ENCODE measurements around the gene TSPAN9. TPM values are rescaled to one million over a fixed set of nuclear protein-coding genes. Genes with fewer than 3 reads are reported as not detected.

The TSPAN9 gene
- total RNA-seq, 4 donors from 2014 or later, result 27.8 to 47.2 (median 34.3) TPM

- Histone ChIP-seq H3K9me3 (no peaks in the 10 kb centered on the region), H3K27ac (no peak overlapping the region), H3K4me3 (no peak overlapping the region), H3K4me1 (no peaks in the 10 kb centered on the region), H3K36me3 (peaks cover 10% of the 10 kb centered on the region), H3K27me3 (no peaks in the 10 kb centered on the region)
- TF ChIP-seq POLR2A (IDR thresholded peaks at IDR 0.05) (no peak), POLR2AphosphoS5 (IDR thresholded peaks at IDR 0.05) (no peak)
- DNase-seq (ENCODE audit: low spot score in 2 of 2), result no peak
- 88% methylated on average over 7 of the region's 9 CpGs for WGBS
Measured at GRCh38 chr12:3289702-3290101, 212.5 kb downstream of the TSPAN9 start.

- Histone ChIP-seq H3K36me3 (no peaks in the 10 kb centered on the region), H3K4me1 (peaks cover 11% of the 10 kb centered on the region), H3K27me3 (no peaks in the 10 kb centered on the region), H3K4me3 (no peak overlapping the region), H3K9me3 (no peaks in the 10 kb centered on the region), H3K27ac (no peak overlapping the region)
- TF ChIP-seq POLR2A (IDR thresholded peaks at IDR 0.05) (no peak), EP300 (IDR thresholded peaks at IDR 0.05) (no peak), CTCF (IDR thresholded peaks at IDR 0.05) (no peak), POLR2AphosphoS5 (IDR thresholded peaks at IDR 0.05) (no peak)
- no peak for DNase-seq (ENCODE audit: low spot score in 2 of 2)
- 92% methylated on average over 7 of the region's 16 CpGs for WGBS
Measured at GRCh38 chr12:3291939-3292338, 214.8 kb downstream of the TSPAN9 start.

GRCh38 chr12:3292677-3293412 lies 215.7 kb downstream of the TSPAN9 start:
- WGBS, result 85% methylated on average over 12 of the region's 12 CpGs

GRCh38 chr12:3293446-3294161 lies 216.4 kb downstream of the TSPAN9 start:
- Histone ChIP-seq H3K27ac (no peak overlapping the region), H3K4me1 (peaks cover 11% of the 10 kb centered on the region), H3K36me3 (no peaks in the 10 kb centered on the region), H3K4me3 (no peak overlapping the region), H3K9me3 (no peaks in the 10 kb centered on the region), H3K27me3 (no peaks in the 10 kb centered on the region)
- TF ChIP-seq CTCF (IDR thresholded peaks at IDR 0.05) (no peak), POLR2AphosphoS5 (IDR thresholded peaks at IDR 0.05) (no peak), POLR2A (IDR thresholded peaks at IDR 0.05) (no peak), EP300 (IDR thresholded peaks at IDR 0.05) (no peak)
- DNase-seq (ENCODE audit: low spot score in 2 of 2), result no peak
- WGBS, result 76% methylated on average over 11 of the region's 18 CpGs

More at GRCh38 chr12:3292677-3293412, 215.7 kb downstream of the TSPAN9 start:
- TF ChIP-seq POLR2A (IDR thresholded peaks at IDR 0.05), result no peak
- no peak for TF ChIP-seq CTCF (IDR thresholded peaks at IDR 0.05)
- no peak for TF ChIP-seq EP300 (IDR thresholded peaks at IDR 0.05)
- TF ChIP-seq POLR2AphosphoS5 (IDR thresholded peaks at IDR 0.05), result no peak
- Histone ChIP-seq H3K4me3 (no peak overlapping the region), H3K27me3 (no peaks in the 10 kb centered on the region), H3K4me1 (peaks cover 11% of the 10 kb centered on the region), H3K27ac (no peak overlapping the region), H3K36me3 (no peaks in the 10 kb centered on the region), H3K9me3 (no peaks in the 10 kb centered on the region)
- DNase-seq (ENCODE audit: low spot score in 2 of 2), result no peak

- TF ChIP-seq POLR2A (IDR thresholded peaks at IDR 0.05), result no peak
- no peak for TF ChIP-seq POLR2AphosphoS5 (IDR thresholded peaks at IDR 0.05)
- no peak for TF ChIP-seq EP300 (IDR thresholded peaks at IDR 0.05)
- TF ChIP-seq CTCF (IDR thresholded peaks at IDR 0.05), result no peak
- DNase-seq (ENCODE audit: low spot score in 2 of 2), result no peak
- H3K9me3 ChIP-seq, result no peaks in the 10 kb centered on the region
- no peaks in the 10 kb centered on the region for H3K27me3 ChIP-seq
- no peaks in the 10 kb centered on the region for H3K36me3 ChIP-seq
- 60% methylated on average over 2 of the region's 15 CpGs for WGBS
- H3K4me1 ChIP-seq, result peaks cover 15% of the 10 kb centered on the region
- no peak overlapping the region for H3K27ac ChIP-seq
- H3K4me3 ChIP-seq, result no peak overlapping the region
Measured at GRCh38 chr12:3294481-3294911, 217.3 kb downstream of the TSPAN9 start.

All from suprapubic skin (tissue), 4 donors.